Globus pallidus (tissue), 1 donor: ENCODE measurements around the gene SLC52A3.
"Not testable (repeated sequence)": the region's sequence is repeated elsewhere in the genome, so short reads cannot be mapped to it uniquely, and the experiment has no call there.

Experiments used
- DNase-seq: peaks from one replicate; pipeline ENCODE4 v3.0.0-alpha.2; 2015; ENCODE audit warnings: low spot score

The SLC52A3 gene

DNA sequence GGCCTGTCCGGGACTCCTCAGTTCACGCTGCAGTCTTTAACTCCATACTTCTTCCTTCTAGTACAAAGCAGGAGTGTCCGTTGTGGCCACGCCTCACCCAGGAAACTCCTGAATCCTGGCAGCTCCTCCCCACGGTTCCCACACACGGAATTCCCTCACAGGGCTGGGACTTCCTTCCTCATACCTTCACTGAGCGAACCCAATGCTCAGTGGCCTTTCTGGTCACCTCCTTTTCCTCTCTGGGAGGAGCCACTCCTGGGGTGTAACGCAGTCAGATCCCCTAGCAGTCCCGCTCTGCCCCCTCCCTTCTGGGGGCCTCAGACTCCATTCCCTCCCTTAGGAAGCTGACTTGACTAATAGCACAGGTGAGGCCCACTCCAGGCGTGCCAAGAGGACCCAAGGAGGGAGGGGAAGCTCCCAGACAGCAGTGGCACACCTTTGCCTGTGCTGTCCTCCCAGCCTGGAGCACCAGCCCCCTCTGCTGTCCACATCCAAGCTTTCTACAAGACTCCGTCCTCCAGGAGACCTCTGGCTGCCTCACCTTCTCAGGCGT is at the start of gene SLC52A3:
SLC52A3 (minus strand) TSS at position 75 of the 553 bp plus-strand sequence. CDS start 2,726 bp downstream, outside the sequence.
- DNase-seq = no peak

DNA sequence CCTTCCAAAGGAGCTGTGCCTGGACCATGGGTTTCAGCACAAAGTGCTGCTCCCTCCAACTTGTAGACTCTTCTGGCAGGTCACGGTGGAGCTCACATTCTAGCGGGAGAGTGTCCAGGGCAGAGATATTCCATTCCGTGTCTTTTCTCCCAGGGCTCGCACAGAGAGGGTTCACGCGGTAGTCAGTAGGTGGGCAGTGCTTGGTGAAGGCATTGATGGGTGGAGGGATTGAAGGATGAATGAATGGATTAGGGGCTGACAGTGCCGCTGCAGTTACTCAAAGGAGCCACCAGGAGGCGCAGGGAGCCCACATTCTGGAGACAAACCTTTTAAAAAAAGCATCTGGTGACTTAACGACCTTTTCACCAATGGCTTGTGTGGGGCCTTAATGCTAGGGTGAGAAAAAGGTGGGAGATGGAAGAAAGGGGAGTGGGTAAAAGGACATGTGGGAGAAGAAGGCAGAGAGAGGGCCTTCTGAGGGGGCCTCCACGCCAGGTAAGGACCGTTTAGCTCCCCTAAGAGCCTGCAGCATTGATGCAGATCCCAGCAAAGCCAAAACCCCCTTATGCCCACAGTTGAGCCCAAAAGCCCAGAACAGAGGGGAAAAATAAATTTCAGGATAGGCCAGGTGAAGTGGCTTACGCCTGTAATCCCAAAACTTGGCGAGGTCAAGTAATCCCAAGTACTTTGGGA is 47.8 kb upstream of the SLC52A3 start:
- no peak for DNase-seq

DNA sequence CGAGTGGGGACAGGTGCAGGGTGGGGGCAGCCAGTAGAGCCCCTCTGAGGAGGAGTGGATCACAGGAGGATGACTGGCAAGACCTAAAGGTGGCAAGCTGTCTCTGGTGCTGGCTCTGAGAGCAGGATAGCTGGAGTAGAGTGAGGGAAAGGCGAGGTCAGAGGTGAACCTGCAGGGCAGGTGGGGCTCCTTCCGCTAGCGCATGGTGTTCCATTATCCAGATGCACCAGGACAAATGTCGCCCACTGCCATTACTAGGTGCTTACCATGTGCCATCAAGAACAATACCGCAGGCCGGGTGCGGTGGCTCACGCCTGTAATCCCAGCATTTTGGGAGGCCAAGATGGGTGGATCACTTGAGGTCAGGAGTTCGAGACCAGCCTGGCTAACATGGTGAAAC is 46.9 kb upstream of the SLC52A3 start:
- no peak for DNase-seq

DNA sequence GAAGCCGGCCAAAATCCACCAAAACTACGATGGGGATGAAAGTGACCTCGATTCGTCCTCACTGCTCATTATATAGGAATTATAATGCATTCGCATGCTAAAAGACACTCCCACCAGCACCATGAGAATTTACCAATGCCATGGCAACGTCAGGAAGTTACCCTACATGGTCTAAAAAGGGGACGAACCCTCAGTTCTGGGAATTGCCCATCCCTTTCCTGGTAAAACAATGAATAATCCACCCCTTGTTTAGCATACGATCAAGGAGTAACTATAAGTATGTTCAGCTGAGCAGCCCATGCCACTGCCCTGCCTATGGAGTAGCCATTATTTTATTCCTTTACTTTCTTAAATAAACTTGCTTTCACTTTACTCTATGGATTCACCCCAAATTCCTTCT is 45.1 kb upstream of the SLC52A3 start:
- DNase-seq = no peak

DNA sequence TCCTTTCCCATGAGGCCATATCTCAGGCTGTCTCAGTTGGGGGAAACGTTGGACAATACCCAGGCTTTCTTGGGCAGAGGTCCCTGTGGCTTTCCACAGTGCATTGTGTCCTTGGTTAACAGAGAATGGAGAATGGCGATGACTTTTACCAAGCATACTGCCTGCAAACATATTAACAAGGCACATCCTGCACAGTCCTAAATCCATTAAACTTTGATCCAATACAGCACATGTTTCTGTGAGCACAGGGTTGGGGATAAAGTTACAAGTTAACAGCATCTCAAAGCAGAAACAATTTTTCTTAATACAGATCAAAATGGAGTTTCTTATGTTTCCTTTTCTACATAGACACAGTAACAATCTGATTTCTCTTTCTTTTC is 44.1 kb upstream of the SLC52A3 start:
- DNase-seq = not testable (repeated sequence)

DNA sequence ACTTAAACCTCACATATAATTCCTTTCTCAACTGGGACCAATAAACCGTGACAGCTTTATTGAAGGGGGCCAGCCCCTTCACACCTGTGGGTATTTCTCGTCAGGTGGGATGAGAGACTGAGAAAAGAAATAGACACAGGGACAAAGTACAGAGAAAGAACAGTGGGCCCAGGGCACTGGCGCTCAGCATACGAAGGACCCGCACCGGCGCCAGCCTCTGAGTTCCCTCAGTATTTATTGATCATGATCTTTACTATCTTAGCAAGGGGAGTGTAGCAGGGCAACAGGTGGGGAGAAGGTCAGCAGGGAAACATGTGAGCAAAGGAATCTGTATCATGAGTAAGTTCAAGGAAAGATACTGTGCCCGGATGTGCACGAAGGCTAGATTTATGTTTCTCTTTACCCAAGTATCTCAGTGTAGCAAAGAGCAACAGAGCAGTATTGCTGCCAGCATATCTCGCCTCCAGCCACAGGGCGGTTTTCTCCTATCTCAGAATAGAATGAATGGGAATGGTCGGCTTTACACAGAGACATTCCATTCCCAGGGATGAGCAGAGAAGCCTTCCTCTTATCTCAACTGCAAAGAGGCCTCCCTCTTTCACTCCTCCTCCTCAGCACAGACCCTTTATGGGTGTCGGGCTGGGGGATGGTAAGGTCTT is 43.6 kb upstream of the SLC52A3 start:
- DNase-seq = not testable (repeated sequence)

DNA sequence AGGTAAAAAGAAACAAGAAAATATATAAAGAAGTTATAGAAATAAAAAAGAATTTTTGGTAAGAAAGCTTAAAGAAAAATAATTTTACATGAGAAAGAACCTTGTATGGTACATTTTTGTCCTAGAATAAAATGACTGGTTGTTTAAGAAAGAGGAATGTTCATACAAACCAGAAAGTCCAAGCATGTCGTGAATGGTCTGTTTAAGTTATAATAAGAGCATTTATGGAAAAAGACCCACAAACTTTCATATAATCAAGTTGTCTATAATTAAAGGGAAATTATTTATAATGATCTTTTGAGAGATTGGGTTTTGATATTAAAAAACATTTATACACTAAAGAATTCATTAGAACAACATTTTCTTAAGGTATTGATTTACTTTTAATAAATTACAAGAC is 37.4 kb upstream of the SLC52A3 start:
- DNase-seq = no peak

DNA sequence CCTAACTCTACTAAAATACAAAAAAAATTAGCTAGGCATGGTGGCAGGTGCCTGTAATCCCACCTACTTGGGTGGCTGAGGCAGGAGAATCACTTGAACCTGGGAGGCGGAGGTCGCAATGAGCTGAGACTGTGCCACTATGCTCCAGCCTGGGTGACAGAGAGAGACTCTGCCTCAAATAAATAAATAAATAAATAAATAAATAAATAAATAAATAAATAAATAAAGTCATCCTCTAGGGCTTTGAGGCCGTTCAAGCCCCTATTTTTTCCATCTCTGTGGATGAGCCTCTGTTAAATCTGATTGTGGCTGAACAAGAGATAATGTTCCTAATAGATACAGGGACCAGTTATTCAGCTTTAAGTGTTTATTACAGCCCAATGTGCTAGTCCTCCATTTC is 33.4 kb upstream of the SLC52A3 start:
- DNase-seq = no peak

DNA sequence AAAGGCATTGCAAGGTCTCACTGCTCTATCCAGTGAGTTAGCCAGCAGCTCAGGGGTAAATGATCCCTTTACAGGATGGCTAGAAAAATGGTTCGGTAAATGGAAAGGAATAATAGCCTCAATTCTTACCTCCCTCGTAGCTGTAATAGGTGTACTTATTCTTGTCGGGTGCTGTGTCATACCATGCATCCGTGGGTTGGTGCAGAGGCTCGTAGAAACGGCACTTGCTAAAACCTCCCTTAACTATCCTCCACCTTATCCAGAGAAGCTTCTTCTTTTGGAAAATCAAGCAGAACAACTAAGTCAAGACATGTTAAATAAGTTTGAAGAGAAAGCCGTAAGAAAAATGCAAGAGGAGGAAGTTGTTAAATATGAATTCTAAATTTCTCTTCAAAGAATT is 31.7 kb upstream of the SLC52A3 start:
- not testable (repeated sequence) for DNase-seq

DNA sequence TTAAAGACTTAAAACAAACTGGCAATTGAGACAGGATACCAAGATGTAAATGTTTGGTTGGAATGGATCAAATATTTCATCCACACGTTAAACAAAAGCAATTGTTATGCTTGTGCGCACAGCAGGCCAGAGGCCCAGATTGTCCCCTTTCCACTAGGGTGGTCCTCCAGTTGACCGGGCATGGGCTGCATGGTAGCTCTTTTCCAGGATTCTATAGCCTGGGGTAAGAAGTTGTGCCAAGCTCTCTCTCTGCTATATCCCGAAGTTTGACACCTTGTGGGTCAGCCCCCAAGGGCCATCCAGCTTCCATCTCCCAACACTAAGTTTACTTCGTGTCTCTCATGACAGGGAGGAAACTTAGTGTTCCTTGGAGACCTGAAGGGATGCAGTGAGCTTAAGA is 30.4 kb upstream of the SLC52A3 start:
- not testable (repeated sequence) for DNase-seq

DNA sequence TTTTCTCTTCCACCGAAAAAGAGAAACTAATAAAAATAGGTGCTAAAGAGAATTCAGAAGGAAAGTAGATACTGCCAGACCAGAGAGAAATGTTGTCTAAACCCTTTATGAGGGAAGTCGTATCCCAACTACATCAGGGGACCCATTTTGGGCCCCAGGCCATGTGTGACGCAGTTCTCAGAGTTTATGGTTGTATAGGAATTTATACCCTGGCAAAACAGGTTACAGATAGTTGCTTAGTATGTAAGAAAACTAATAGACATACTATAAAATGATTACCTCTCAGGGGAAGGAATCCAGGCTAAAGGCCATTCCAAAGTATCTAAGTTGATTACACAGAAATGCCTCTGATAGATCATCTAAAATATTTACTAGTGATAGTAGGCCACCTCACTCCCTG is 28.6 kb upstream of the SLC52A3 start:
- DNase-seq = no peak

DNA sequence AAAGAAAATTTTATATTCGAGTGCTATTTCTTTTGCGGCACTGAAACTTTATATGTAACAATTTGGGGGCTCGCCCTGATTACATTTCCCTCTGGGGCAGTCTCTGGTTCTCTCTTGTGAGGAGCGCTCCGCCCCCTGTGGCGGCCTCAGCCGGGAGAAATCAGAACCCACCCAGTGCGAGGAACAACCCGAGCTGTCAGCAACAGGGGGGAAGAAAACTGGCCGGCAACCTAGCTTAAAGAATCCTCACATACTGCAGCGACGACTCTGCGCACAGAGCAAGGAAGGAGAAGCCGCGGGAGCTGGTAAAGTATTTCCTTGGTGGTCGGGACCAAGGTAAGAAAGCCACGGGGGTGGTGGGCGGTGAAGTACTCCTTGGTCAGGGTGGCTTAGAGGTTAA is 23.9 kb upstream of the SLC52A3 start:
- no peak for DNase-seq

DNA sequence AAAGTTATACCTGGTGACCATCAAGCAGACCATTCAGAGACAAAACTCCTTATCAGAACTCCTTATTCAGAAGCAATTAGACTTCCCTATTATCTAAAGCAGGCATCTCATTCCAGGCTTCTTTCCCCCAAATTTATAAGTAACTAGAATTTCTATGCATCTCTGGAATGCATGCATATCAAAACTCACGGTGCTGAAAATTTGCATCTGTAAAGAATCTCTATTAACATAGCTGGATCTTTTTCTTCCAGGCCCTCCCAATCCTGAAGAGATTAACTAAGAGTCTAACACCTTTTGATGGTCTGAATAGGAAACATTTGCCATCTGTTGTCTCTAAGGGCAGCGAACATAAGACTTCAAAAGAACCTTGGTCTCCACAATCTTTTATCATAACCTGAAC is 22.8 kb upstream of the SLC52A3 start:
- DNase-seq = no peak

DNA sequence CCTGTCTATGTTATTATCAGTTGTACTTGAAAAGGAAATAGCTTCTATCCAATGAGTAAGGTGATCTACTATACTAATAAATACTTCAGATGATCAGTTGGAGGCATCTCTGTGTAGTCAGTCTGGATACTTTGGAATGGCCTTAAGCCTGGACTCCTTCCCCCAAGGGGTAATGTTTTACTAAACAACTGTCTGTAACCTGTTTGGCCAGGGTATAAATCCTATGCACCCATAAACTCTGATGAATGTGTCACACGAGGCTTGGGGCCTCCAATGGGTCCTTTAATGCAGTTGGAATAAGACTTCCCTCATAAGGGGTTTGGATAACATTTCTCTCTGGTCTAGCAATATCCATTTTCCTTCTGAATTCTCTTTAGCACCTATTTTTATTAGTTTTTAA is 19.5 kb upstream of the SLC52A3 start:
- DNase-seq = no peak

DNA sequence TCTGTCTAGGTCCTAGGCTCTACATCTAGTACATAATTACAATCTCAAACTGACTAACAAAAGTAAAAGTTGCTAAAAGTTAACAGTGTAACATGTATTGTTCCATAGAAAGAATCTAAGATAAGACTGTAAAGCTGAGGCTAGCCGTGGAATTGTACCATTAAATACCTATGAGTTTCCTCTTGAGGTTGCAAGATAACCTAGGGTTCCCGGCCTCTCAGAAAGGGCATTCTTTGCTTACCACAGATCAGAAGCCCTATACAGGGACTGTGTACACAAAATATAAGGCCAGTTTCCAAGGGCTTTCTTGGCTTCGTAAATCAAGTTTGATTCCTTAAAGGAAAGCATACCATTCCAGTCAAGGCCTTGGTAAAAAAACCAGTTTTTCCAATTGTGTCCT is 11.5 kb upstream of the SLC52A3 start:
- DNase-seq = no peak

DNA sequence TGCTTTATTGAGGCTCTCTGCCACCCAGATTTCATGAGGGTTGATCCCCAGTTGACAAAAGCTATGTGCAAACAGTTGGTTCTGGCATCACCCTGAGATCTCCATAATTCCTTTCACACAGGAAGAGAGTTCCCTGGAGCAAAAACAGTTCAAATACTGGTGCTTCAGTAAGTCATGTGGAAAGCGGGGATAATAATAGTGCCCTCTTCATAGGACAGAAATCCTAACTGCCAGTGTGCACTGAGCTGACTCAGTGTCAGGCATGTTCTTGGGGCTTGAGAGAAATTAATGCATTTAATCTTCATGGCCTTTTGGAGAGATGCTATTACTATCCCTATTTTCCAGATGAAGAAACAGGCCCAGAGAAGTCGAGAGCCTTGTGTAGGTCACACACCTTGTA is 7.9 kb upstream of the SLC52A3 start:
- DNase-seq = no peak

DNA sequence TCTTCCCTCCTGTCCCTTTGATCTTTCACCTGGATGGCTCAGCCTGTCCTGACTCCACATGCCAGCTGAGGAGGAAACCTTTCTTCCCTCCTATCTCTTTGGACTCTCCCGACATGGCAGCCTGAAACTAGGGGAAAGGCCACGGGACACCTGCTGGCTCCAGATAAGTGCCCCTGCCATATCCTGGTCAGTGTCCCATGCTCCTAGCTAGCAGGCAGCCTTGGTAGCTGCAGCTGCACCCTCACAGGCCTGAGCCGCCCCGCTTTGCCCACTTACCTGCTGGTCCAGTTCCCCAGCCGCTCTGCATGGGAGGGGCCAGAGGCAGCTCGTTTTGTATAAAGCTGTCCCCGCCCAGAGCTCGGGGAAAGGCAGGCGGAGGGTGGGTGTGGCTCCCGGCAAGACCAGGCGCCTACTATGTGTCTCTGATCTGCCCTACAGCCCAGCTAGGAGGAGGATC is 7.4 kb upstream of the SLC52A3 start:
- no peak for DNase-seq

DNA sequence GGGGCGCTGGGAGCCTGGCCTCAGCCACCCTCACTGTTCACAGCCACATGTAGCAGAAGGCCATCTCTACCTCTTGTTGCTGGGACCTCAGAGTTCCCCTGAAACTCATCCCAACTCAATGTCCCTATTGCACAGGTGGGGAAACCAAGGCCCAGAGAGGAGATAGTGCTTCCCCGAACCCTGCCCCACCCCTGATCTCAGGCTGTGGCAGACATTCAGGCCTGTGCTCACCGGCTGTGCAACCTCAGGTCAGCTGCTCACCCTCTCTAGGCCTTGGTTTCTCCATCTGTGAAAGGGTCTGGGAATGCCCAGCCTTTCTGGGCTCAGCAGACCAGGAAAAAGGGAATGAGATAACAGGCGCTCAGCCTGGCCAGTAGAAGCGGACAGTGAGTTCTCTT is 6.4 kb upstream of the SLC52A3 start:
- DNase-seq = no peak

DNA sequence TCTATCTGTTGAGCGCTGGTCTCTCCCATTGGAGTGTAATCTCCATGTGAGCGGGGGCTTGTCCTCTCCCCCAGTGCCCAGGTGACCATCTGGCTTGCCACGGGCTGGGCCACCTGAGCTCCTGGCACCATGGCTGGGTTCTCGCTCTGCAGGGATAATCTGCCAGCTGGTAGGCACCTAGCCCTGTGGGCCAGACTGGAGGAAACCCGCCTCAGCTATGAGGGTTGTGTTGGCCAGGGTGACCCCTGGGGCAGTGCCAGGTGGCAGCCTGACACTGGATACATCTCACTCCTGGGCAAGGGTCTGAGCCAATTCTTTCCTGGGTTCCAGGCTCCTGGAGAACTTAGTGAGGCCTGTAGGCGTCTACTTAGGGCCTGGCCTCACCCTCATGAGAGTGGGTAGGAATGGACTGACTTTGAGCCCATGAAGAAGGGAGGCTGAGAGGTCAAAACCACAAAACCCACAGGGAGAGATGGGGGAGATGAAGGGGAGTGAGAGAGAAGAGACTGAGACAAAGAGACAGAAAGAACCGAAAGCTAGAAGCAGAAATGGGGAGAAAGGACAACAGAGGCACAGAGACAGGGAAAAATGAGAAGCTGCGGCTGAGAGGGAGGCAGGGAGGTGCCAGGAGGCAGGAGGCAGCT is 5.8 kb upstream of the SLC52A3 start:
- no peak for DNase-seq

DNA sequence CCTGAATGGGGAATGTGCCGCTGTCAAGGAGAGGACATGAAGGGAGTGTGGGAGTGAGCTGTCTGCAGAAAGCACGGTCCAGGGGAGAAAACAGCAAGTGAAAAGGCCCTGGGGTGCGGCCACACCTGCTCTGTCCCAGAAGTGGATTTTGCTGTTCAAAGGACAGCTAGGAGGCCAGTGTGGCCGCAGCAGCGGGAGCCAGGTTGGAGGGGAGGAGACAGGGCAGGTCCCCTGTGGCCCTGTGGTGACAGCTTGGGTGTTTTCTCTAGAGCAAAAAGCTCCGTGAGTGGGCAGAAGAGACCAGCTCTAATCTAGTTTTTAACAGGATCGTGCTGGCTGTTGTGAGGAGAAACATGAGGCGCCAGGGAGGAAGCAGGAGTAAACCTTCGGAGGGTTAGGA is 4.5 kb upstream of the SLC52A3 start:
- no peak for DNase-seq

DNA sequence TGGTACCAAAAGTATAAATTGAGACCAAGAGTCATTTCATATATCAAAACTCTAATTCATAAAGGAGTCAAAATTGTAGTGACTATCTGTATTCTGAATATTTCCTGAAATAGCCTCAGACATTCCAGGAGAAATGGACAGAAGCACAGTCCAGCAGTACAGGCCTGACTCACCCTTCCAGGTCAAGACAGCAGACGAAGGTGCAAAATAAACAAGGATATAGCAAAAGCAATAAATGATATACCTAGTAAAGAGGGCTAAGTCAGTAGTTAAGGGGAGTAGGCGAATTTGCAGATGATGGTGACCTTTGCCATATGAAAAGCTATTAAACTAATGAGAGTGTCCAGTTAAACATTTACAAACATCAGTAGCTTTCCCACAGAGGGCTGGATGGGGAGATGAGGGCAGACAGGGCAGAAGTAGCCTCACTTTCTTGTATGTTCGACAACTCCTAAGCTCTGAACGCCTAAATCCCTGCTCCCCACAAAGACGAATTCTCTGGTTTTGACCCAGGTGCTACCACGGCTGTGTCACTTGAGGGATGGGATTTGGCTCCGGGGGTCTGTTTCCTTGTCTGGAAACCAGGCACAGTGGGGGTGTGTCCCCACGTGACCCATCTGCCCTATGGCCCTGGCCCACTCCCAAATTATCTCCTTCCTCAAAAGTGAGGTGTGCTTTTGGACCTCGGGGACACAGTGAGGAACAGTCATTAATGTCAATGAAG is 3.6 kb upstream of the SLC52A3 start:
- no peak for DNase-seq

DNA sequence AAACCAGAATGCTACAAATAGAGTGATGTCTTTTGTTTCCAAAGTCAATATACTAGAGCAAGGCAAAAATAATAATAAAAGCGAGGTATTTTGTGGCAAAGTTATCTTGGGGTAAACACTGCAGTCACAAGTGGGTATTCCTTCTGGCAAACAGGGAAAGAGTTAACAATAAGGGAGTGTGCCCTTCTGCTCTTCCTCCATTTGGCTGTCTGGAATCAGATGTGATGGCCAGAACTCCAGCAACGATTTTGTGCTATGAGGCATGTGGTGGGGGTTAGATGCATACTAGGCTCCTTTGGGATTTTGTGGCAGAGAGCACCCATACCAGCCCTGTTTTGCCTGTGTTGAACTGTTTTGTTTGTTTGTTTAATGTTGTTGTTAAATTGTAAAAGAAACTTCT is 2.4 kb upstream of the SLC52A3 start:
- no peak for DNase-seq
